SK-N-MC (cell line): ENCODE data around the gene STK32B.

Experiments used
- EZH2 ChIP-seq: fragments of 200-600 bp; sonication (generic); IDR thresholded peaks from one replicate; pipeline ENCODE4 v1.6.1; 2017; ENCODE audit warnings: antibody characterized with exemption
- POLR2AphosphoS5 ChIP-seq: IDR thresholded peaks from 2 replicates; pipeline ENCODE4 v1.6.1; 2012; ENCODE audit warnings: mild to moderate bottlenecking, low read depth, low read length, borderline replicate concordance

GRCh38 chr4:5462254-5462835 is 411.1 kb downstream of the STK32B start:
- no peak for TF ChIP-seq EZH2
- no peak for TF ChIP-seq POLR2AphosphoS5
